IPS-15b (cell line): Measurements from ENCODE around the gene GRIP2.

Experiments used
- H3K27me3 ChIP-seq: one replicate; pipeline ENCODE4 v1.6.1; 2013; ENCODE audit warnings: low read length; ENCODE audit not compliant: control insufficient read depth, insufficient read depth
- H3K36me3 ChIP-seq: one replicate; pipeline ENCODE4 v1.6.1; 2013; ENCODE audit warnings: low read length; ENCODE audit not compliant: control insufficient read depth, insufficient read depth
- H3K4me1 ChIP-seq: one replicate; pipeline ENCODE4 v1.6.1; 2013; ENCODE audit warnings: mild to moderate bottlenecking, low read length; ENCODE audit not compliant: control insufficient read depth, insufficient read depth
- H3K4me3 ChIP-seq: one replicate; pipeline ENCODE4 v1.5.1; 2013; ENCODE audit warnings: low read depth, low read length
- H3K9ac ChIP-seq: one replicate; pipeline ENCODE4 v1.6.1; 2013; ENCODE audit warnings: low read depth, mild to moderate bottlenecking, low read length
- H3K9me3 ChIP-seq: one replicate; pipeline ENCODE4 v1.6.1; 2013; ENCODE audit warnings: mild to moderate bottlenecking, low read length; ENCODE audit not compliant: control insufficient read depth, insufficient read depth

Gene GRIP2

GRCh38 chr3:14483286-14483685 is 56.9 kb downstream of the GRIP2 start:
- Histone ChIP-seq H3K9me3 (no peaks in the 10 kb centered on the region), H3K4me1 (no peaks in the 10 kb centered on the region), H3K36me3 (peaks cover 38% of the 10 kb centered on the region), H3K4me3 (no peak overlapping the region), H3K27me3 (no peaks in the 10 kb centered on the region), H3K9ac (no peak overlapping the region)

GRCh38 chr3:14482271-14482721 is 57.8 kb downstream of the GRIP2 start:
- no peaks in the 10 kb centered on the region for H3K4me1 ChIP-seq
- H3K36me3 ChIP-seq, result peaks cover 45% of the 10 kb centered on the region
- H3K27me3 ChIP-seq, result no peaks in the 10 kb centered on the region
- no peak overlapping the region for H3K4me3 ChIP-seq
- no peak overlapping the region for H3K9ac ChIP-seq
- no peaks in the 10 kb centered on the region for H3K9me3 ChIP-seq

GRCh38 chr3:14481646-14482036 is 58.5 kb downstream of the GRIP2 start:
- H3K36me3 ChIP-seq, result peaks cover 48% of the 10 kb centered on the region
- H3K27me3 ChIP-seq, result no peaks in the 10 kb centered on the region
- H3K4me3 ChIP-seq, result no peak overlapping the region
- no peak overlapping the region for H3K9ac ChIP-seq
- H3K9me3 ChIP-seq, result no peaks in the 10 kb centered on the region
- no peaks in the 10 kb centered on the region for H3K4me1 ChIP-seq

- Histone ChIP-seq H3K4me1 (no peaks in the 10 kb centered on the region), H3K36me3 (peaks cover 48% of the 10 kb centered on the region), H3K9me3 (no peaks in the 10 kb centered on the region), H3K27me3 (no peaks in the 10 kb centered on the region), H3K4me3 (no peak overlapping the region), H3K9ac (no peak overlapping the region)
These were observed 59.0 kb downstream of the GRIP2 start for GRCh38 chr3:14481018-14481645.

- no peaks in the 10 kb centered on the region for H3K27me3 ChIP-seq
- H3K4me1 ChIP-seq, result no peaks in the 10 kb centered on the region
- H3K9ac ChIP-seq, result no peak overlapping the region
- no peaks in the 10 kb centered on the region for H3K9me3 ChIP-seq
- no peak overlapping the region for H3K4me3 ChIP-seq
- peaks cover 55% of the 10 kb centered on the region for H3K36me3 ChIP-seq
These were observed 59.7 kb downstream of the GRIP2 start for GRCh38 chr3:14480207-14481017.

- no peak overlapping the region for H3K9ac ChIP-seq
- no peaks in the 10 kb centered on the region for H3K9me3 ChIP-seq
- H3K4me1 ChIP-seq, result no peaks in the 10 kb centered on the region
- no peaks in the 10 kb centered on the region for H3K27me3 ChIP-seq
- H3K36me3 ChIP-seq, result peaks cover 56% of the 10 kb centered on the region
- H3K4me3 ChIP-seq, result no peak overlapping the region
These were observed 60.6 kb downstream of the GRIP2 start for GRCh38 chr3:14479591-14479990.

GRCh38 chr3:14478956-14479550 is 61.1 kb downstream of the GRIP2 start:
- Histone ChIP-seq H3K27me3 (no peaks in the 10 kb centered on the region), H3K4me3 (no peak overlapping the region), H3K9ac (no peak overlapping the region), H3K36me3 (peaks cover 56% of the 10 kb centered on the region), H3K4me1 (no peaks in the 10 kb centered on the region), H3K9me3 (no peaks in the 10 kb centered on the region)

GRCh38 chr3:14477311-14477935 is 62.7 kb downstream of the GRIP2 start:
- peaks cover 57% of the 10 kb centered on the region for H3K36me3 ChIP-seq
- no peaks in the 10 kb centered on the region for H3K9me3 ChIP-seq
- H3K27me3 ChIP-seq, result no peaks in the 10 kb centered on the region
- no peaks in the 10 kb centered on the region for H3K4me1 ChIP-seq
- H3K9ac ChIP-seq, result no peak overlapping the region
- H3K4me3 ChIP-seq, result no peak overlapping the region

- Histone ChIP-seq H3K9ac (no peak overlapping the region), H3K9me3 (no peaks in the 10 kb centered on the region), H3K27me3 (no peaks in the 10 kb centered on the region), H3K4me1 (no peaks in the 10 kb centered on the region), H3K36me3 (peaks cover 60% of the 10 kb centered on the region), H3K4me3 (no peak overlapping the region)
These were observed 63.4 kb downstream of the GRIP2 start for GRCh38 chr3:14476583-14477265.

- Histone ChIP-seq H3K4me3 (no peak overlapping the region), H3K9me3 (no peaks in the 10 kb centered on the region), H3K27me3 (no peaks in the 10 kb centered on the region), H3K4me1 (no peaks in the 10 kb centered on the region), H3K36me3 (peaks cover 57% of the 10 kb centered on the region), H3K9ac (no peak overlapping the region)
These were observed 64.5 kb downstream of the GRIP2 start for GRCh38 chr3:14475621-14476020.

GRCh38 chr3:14474363-14475081 is 65.6 kb downstream of the GRIP2 start:
- Histone ChIP-seq H3K4me3 (no peak overlapping the region), H3K27me3 (no peaks in the 10 kb centered on the region), H3K9ac (no peak overlapping the region), H3K36me3 (peaks cover 53% of the 10 kb centered on the region), H3K4me1 (no peaks in the 10 kb centered on the region), H3K9me3 (no peaks in the 10 kb centered on the region)
